WTC11 (cell line): Measurements from ENCODE around the gene OR10J4. TPM values are rescaled to one million over a fixed set of nuclear protein-coding genes. Genes with fewer than 3 reads are reported as not detected.

Experiments used
- ATAC-seq: fragments of 200-7000 bp; cut with Tn5 transposase; 2 replicates; pipeline ENCODE4 v1.10.0; 2021; ENCODE audit warnings: mild to moderate bottlenecking, moderate library complexity
- CTCF ChIA-PET: fragments of 300-600 bp; sonication (Branson Sonifier 250); formaldehyde crosslinking; loops from one replicate; lab custom pipeline; 2021; ENCODE audit warnings: antibody characterized with exemption; lab: Charles Lee
- POLR2A ChIA-PET: fragments of 350-600 bp; sonication (Branson Sonifier 250); formaldehyde crosslinking; loops from one replicate; lab custom pipeline; 2021; ENCODE audit warnings: antibody characterized with exemption; lab: Charles Lee
- DNase-seq: peaks from one replicate; pipeline ENCODE4 v3.0.0; 2021; ENCODE audit warnings: low spot score
- H3K27ac Mint-ChIP-seq: 2 replicates; pipeline ENCODE4 v1.8.0; 2021; ENCODE audit warnings: mixed read lengths
- H3K27me3 Mint-ChIP-seq: 2 replicates; pipeline ENCODE4 v1.8.0; 2021; ENCODE audit warnings: low read depth, mild to moderate bottlenecking, moderate library complexity, mixed read lengths
- H3K36me3 Mint-ChIP-seq: 2 replicates; pipeline ENCODE4 v1.8.0; 2021; ENCODE audit warnings: mixed read lengths
- H3K4me1 Mint-ChIP-seq: 2 replicates; pipeline ENCODE4 v1.8.0; 2022; ENCODE audit warnings: mixed read lengths
- H3K4me3 Mint-ChIP-seq: 2 replicates; pipeline ENCODE4 v1.8.0; 2021; ENCODE audit warnings: mild to moderate bottlenecking, moderate library complexity, mixed read lengths
- H3K9me3 Mint-ChIP-seq: 2 replicates; pipeline ENCODE4 v1.8.0; 2021; ENCODE audit warnings: mixed read lengths
- ERG ChIP-seq: fragments of 250-450 bp; sonication (Bioruptor Pico); IDR thresholded peaks from 2 replicates; pipeline ENCODE4 v1.8.0; 2021; ENCODE audit warnings: mild to moderate bottlenecking
- ETV6 ChIP-seq: sonication (generic); formaldehyde crosslinking; IDR thresholded peaks from 2 replicates; pipeline ENCODE4 v1.8.1; 2022; ENCODE audit warnings: mild to moderate bottlenecking, missing genetic modification reagents
- FOXJ3 ChIP-seq: sonication (generic); formaldehyde crosslinking; IDR thresholded peaks from 2 replicates; pipeline ENCODE4 v1.9.0; 2021; ENCODE audit warnings: missing genetic modification reagents, mild to moderate bottlenecking, borderline replicate concordance
- NR2C2 ChIP-seq: sonication (generic); formaldehyde crosslinking; IDR thresholded peaks from 2 replicates; pipeline ENCODE4 v1.8.0; 2022; ENCODE audit warnings: mild to moderate bottlenecking, missing genetic modification reagents
- NR3C1 ChIP-seq: sonication (generic); formaldehyde crosslinking; conservative IDR thresholded peaks from 2 replicates; pipeline ENCODE4 v1.8.1; 2023; ENCODE audit warnings: low read depth, mild to moderate bottlenecking, missing genetic modification reagents
- PRDM15 ChIP-seq: sonication (generic); formaldehyde crosslinking; IDR thresholded peaks from 2 replicates; pipeline ENCODE4 v1.8.0; 2022; ENCODE audit warnings: missing genetic modification reagents
- RELA ChIP-seq: sonication (generic); formaldehyde crosslinking; IDR thresholded peaks from 2 replicates; pipeline ENCODE4 v1.8.1; 2022; ENCODE audit warnings: missing genetic modification reagents, mild to moderate bottlenecking, borderline replicate concordance
- SP1 ChIP-seq: sonication (generic); formaldehyde crosslinking; conservative IDR thresholded peaks from 2 replicates; pipeline ENCODE4 v1.8.1; 2022; ENCODE audit warnings: missing genetic modification reagents
- TEAD1 ChIP-seq: sonication (generic); formaldehyde crosslinking; IDR thresholded peaks from 2 replicates; pipeline ENCODE4 v1.8.0; 2022; ENCODE audit warnings: mild to moderate bottlenecking, missing genetic modification reagents
- TEAD4 ChIP-seq: sonication (generic); formaldehyde crosslinking; IDR thresholded peaks from 2 replicates; pipeline ENCODE4 v1.8.0; 2022; ENCODE audit warnings: mild to moderate bottlenecking, missing genetic modification reagents
- TP53 ChIP-seq: sonication (generic); formaldehyde crosslinking; IDR thresholded peaks from 2 replicates; pipeline ENCODE4 v1.8.1; 2023; ENCODE audit warnings: mild to moderate bottlenecking, missing genetic modification reagents
- ZBTB43 ChIP-seq: sonication (generic); formaldehyde crosslinking; IDR thresholded peaks from 2 replicates; pipeline ENCODE4 v1.8.1; 2023; ENCODE audit warnings: mild to moderate bottlenecking, missing genetic modification reagents
- ZNF121 ChIP-seq: sonication (generic); formaldehyde crosslinking; IDR thresholded peaks from 2 replicates; pipeline ENCODE4 v1.8.0; 2023; ENCODE audit warnings: missing genetic modification reagents
- ZNF263 ChIP-seq: sonication (generic); formaldehyde crosslinking; IDR thresholded peaks from 2 replicates; pipeline ENCODE4 v1.8.1; 2022; ENCODE audit warnings: low read depth, mild to moderate bottlenecking, moderate library complexity, missing genetic modification reagents
- ZNF317 ChIP-seq: sonication (generic); formaldehyde crosslinking; IDR thresholded peaks from 2 replicates; pipeline ENCODE4 v1.8.1; 2023; ENCODE audit warnings: low read depth, mild to moderate bottlenecking, moderate library complexity, missing genetic modification reagents, borderline replicate concordance
- total RNA-seq: library from RNA; stranded (reverse); gene quantifications from 3 replicates; pipeline ENCODE4 v1.2.3, GENCODE V29; 2021
- TF ChIP-seq, protein P1 (sequence below): sonication (generic); formaldehyde crosslinking; IDR thresholded peaks from 2 replicates; pipeline ENCODE4 v1.8.1; 2022; ENCODE audit warnings: mild to moderate bottlenecking, missing genetic modification reagents, moderate library complexity, borderline replicate concordance
- TF ChIP-seq, protein P2 (sequence below): sonication (generic); formaldehyde crosslinking; IDR thresholded peaks from 2 replicates; pipeline ENCODE4 v1.8.0; 2022; ENCODE audit warnings: mild to moderate bottlenecking, missing genetic modification reagents
- TF ChIP-seq, protein P3 (sequence below): sonication (generic); formaldehyde crosslinking; IDR thresholded peaks from 2 replicates; pipeline ENCODE4 v1.8.1; 2022; ENCODE audit warnings: low read depth, mild to moderate bottlenecking, moderate library complexity, missing genetic modification reagents, borderline replicate concordance
- TF ChIP-seq, protein P4 (sequence below): sonication (generic); formaldehyde crosslinking; IDR thresholded peaks from 2 replicates; pipeline ENCODE4 v1.8.0; 2023; ENCODE audit warnings: missing genetic modification reagents

The OR10J4 gene
- total RNA-seq, 1 experiment from 2014 or later, result not detected

GRCh38 chr1:159465191-159465603 is 33.2 kb downstream of the OR10J4 start:
- Mint-ChIP-seq H3K4me3 (no peak overlapping the region), H3K4me1 (peaks cover 6% of the 10 kb centered on the region), H3K9me3 (peaks cover 35% of the 10 kb centered on the region)
- POLR2A ChIA-PET, result no interaction called here
- TF ChIP-seq ZNF121 (CRISPR knock-in tag), result no peak
- TF ChIP-seq, protein P1, sequence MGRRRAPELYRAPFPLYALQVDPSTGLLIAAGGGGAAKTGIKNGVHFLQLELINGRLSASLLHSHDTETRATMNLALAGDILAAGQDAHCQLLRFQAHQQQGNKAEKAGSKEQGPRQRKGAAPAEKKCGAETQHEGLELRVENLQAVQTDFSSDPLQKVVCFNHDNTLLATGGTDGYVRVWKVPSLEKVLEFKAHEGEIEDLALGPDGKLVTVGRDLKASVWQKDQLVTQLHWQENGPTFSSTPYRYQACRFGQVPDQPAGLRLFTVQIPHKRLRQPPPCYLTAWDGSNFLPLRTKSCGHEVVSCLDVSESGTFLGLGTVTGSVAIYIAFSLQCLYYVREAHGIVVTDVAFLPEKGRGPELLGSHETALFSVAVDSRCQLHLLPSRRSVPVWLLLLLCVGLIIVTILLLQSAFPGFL, result no peak
- TF ChIP-seq TEAD4 (CRISPR knock-in tag), result no peak
- no peak for TF ChIP-seq TEAD1 (CRISPR knock-in tag)
- TF ChIP-seq RELA (CRISPR knock-in tag), result no peak
- TF ChIP-seq NR2C2 (CRISPR knock-in tag), result no peak
- TF ChIP-seq ERG (CRISPR knock-in tag), result no peak
- TF ChIP-seq, protein P2, sequence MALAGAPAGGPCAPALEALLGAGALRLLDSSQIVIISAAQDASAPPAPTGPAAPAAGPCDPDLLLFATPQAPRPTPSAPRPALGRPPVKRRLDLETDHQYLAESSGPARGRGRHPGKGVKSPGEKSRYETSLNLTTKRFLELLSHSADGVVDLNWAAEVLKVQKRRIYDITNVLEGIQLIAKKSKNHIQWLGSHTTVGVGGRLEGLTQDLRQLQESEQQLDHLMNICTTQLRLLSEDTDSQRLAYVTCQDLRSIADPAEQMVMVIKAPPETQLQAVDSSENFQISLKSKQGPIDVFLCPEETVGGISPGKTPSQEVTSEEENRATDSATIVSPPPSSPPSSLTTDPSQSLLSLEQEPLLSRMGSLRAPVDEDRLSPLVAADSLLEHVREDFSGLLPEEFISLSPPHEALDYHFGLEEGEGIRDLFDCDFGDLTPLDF (CRISPR knock-in tag), result no peak
- no peak for TF ChIP-seq FOXJ3 (CRISPR knock-in tag)
- no peak for TF ChIP-seq TP53 (CRISPR knock-in tag)
- TF ChIP-seq PRDM15 (CRISPR knock-in tag), result no peak
- TF ChIP-seq, protein P3, sequence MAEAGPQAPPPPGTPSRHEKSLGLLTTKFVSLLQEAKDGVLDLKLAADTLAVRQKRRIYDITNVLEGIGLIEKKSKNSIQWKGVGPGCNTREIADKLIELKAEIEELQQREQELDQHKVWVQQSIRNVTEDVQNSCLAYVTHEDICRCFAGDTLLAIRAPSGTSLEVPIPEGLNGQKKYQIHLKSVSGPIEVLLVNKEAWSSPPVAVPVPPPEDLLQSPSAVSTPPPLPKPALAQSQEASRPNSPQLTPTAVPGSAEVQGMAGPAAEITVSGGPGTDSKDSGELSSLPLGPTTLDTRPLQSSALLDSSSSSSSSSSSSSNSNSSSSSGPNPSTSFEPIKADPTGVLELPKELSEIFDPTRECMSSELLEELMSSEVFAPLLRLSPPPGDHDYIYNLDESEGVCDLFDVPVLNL (CRISPR knock-in tag), result no peak
- TF ChIP-seq ETV6 (CRISPR knock-in tag), result no peak
- TF ChIP-seq ZNF263 (CRISPR knock-in tag), result no peak
- no peak for TF ChIP-seq ZNF317
- no peak for TF ChIP-seq SP1
- TF ChIP-seq, protein P4, sequence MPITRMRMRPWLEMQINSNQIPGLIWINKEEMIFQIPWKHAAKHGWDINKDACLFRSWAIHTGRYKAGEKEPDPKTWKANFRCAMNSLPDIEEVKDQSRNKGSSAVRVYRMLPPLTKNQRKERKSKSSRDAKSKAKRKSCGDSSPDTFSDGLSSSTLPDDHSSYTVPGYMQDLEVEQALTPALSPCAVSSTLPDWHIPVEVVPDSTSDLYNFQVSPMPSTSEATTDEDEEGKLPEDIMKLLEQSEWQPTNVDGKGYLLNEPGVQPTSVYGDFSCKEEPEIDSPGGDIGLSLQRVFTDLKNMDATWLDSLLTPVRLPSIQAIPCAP, result no peak
- TF ChIP-seq ZBTB43 (CRISPR knock-in tag), result no peak
- no peak for TF ChIP-seq NR3C1 (CRISPR knock-in tag)
- TF ChIP-seq, all 79 proteins: peak for 0
- DNase-seq, result no peak
- Mint-ChIP-seq H3K36me3 (peaks cover 14% of the 10 kb centered on the region), H3K27ac (no peak overlapping the region), H3K27me3 (no peaks in the 10 kb centered on the region)
- no peak for ATAC-seq
- CTCF ChIA-PET, result no interaction called here
